Thyroid gland (tissue), 4 donors: ENCODE results near the gene ALAS1.

Experiments
- CTCF ChIP-seq, 6 experiments: fragments of 200-600 bp in 3 of 6; fragments of 450-650 bp in 3 of 6; sonication (generic) in 3 of 6; IDR thresholded peaks; one replicate each; pipeline ENCODE4 v1.5.1; 2016 to 2019; ENCODE audit warnings: antibody characterized with exemption in 6 of 6, mild to moderate bottlenecking in 2 of 6, inconsistent platforms in 1 of 6, moderate library complexity in 1 of 6
- POLR2A ChIP-seq, 2 donors: fragments of 450-650 bp; IDR thresholded peaks; one replicate each; pipeline ENCODE4 v1.6.1; 2017; ENCODE audit warnings: antibody characterized with exemption in 2 of 2, mild to moderate bottlenecking in 2 of 2, moderate library complexity in 1 of 2

GRCh38 chr3:52202384-52203077 is 4.6 kb downstream of the ALAS1 start:
- TF ChIP-seq POLR2A (IDR thresholded peaks at IDR 0.05) (no peak), CTCF (IDR thresholded peaks at IDR 0.05) (no peak)
